Astrocyte (in vitro differentiated cells and primary cell): ENCODE measurements around the gene C19orf47. TPM values are rescaled to one million over a fixed set of nuclear protein-coding genes. Genes with fewer than 3 reads are reported as not detected.

Experiments
- DNase-seq: peaks from one replicate; pipeline ENCODE4 v3.0.0-alpha.2; 2010; ENCODE audit warnings: low read depth
- FAIRE-seq: peaks from 2 replicates; lab custom pipeline; 2011; peaks lifted over from hg19 to GRCh38; lab: Jason Lieb, UNC
- H2AFZ ChIP-seq: 2 replicates; pipeline ENCODE4 v1.6.0; 2012; ENCODE audit warnings: low read depth, low read length, inconsistent platforms
- H3K27ac ChIP-seq: 2 replicates; pipeline ENCODE4 v1.5.1; 2011; ENCODE audit warnings: low read depth, low read length, inconsistent platforms
- H3K27me3 ChIP-seq: 2 replicates; pipeline ENCODE4 v1.6.0; 2011; ENCODE audit warnings: low read length, inconsistent platforms; ENCODE audit not compliant: insufficient read depth
- H3K36me3 ChIP-seq: 2 replicates; pipeline ENCODE4 v1.5.1; 2011; ENCODE audit warnings: low read length, inconsistent platforms; ENCODE audit not compliant: insufficient read depth
- H3K4me1 ChIP-seq: 2 replicates; pipeline ENCODE4 v1.5.1; 2011; ENCODE audit warnings: low read length, inconsistent platforms; ENCODE audit not compliant: insufficient read depth
- H3K4me2 ChIP-seq: 2 replicates; pipeline ENCODE4 v1.6.0; 2012; ENCODE audit warnings: low read length, inconsistent platforms
- H3K4me3 ChIP-seq: 2 replicates; pipeline ENCODE4 v1.5.1; 2011; ENCODE audit warnings: low read depth, mild to moderate bottlenecking, low read length, inconsistent platforms; ENCODE audit not compliant: insufficient read depth
- H3K79me2 ChIP-seq: 2 replicates; pipeline ENCODE4 v1.6.0; 2012; ENCODE audit warnings: mild to moderate bottlenecking, low read length, inconsistent platforms; ENCODE audit not compliant: insufficient read depth
- H3K9ac ChIP-seq: 2 replicates; pipeline ENCODE4 v1.6.0; 2012; ENCODE audit warnings: mild to moderate bottlenecking, low read length, inconsistent platforms
- H3K9me3 ChIP-seq: 2 replicates; pipeline ENCODE4 v1.5.1; 2012; ENCODE audit warnings: low read depth, mild to moderate bottlenecking, low read length, inconsistent platforms; ENCODE audit not compliant: insufficient read depth
- H4K20me1 ChIP-seq: 2 replicates; pipeline ENCODE4 v1.6.0; 2012; ENCODE audit warnings: low read length, inconsistent platforms; ENCODE audit not compliant: insufficient read depth
- H3K27ac Mint-ChIP-seq: one replicate; pipeline ENCODE4 v1.8.0; 2021; ENCODE audit warnings: mild to moderate bottlenecking, mixed read lengths; ENCODE audit not compliant: unreplicated experiment
- H3K27me3 Mint-ChIP-seq: one replicate; pipeline ENCODE4 v1.8.0; 2021; ENCODE audit warnings: low read depth, mixed read lengths; ENCODE audit not compliant: unreplicated experiment
- H3K36me3 Mint-ChIP-seq: one replicate; pipeline ENCODE4 v1.8.0; 2021; ENCODE audit warnings: low read depth, mixed read lengths; ENCODE audit not compliant: unreplicated experiment
- H3K4me1 Mint-ChIP-seq: one replicate; pipeline ENCODE4 v1.8.0; 2021; ENCODE audit warnings: low read depth, mixed read lengths; ENCODE audit not compliant: unreplicated experiment
- H3K4me3 Mint-ChIP-seq: one replicate; pipeline ENCODE4 v1.8.0; 2021; ENCODE audit warnings: mild to moderate bottlenecking, moderate library complexity, mixed read lengths; ENCODE audit not compliant: unreplicated experiment
- H3K9me3 Mint-ChIP-seq: one replicate; pipeline ENCODE4 v1.8.0; 2021; ENCODE audit warnings: mild to moderate bottlenecking, mixed read lengths; ENCODE audit not compliant: unreplicated experiment
- EZH2 ChIP-seq: IDR thresholded peaks from 2 replicates; pipeline ENCODE4 v1.6.1; 2012; ENCODE audit warnings: mild to moderate bottlenecking, low read length, inconsistent platforms; ENCODE audit not compliant: insufficient read depth
- total RNA-seq: library from RNA; stranded (reverse); gene quantifications from 2 replicates; pipeline ENCODE4 v1.2.1, GENCODE V29; 2021
- TF ChIP-seq, protein P1 (sequence below): IDR thresholded peaks from 2 replicates; pipeline ENCODE4 v1.5.1; 2011; ENCODE audit warnings: low read depth, mild to moderate bottlenecking, inconsistent platforms, low read length, moderate library complexity; ENCODE audit not compliant: insufficient read depth

Gene C19orf47
- total RNA-seq, 1 donor from 2014 or later, result 20.6 TPM

- Mint-ChIP-seq H3K4me1 (no peaks in the 10 kb centered on the region), H3K27me3 (no peaks in the 10 kb centered on the region), H3K4me3 (no peak overlapping the region), H3K27ac (no peak overlapping the region), H3K36me3 (peaks cover 21% of the 10 kb centered on the region), H3K9me3 (no peaks in the 10 kb centered on the region)
- no peak overlapping the region for H3K27ac ChIP-seq
- H3K79me2 ChIP-seq, result peaks cover 5% of the 10 kb centered on the region
- TF ChIP-seq EZH2, result no peak
- TF ChIP-seq, protein P1, sequence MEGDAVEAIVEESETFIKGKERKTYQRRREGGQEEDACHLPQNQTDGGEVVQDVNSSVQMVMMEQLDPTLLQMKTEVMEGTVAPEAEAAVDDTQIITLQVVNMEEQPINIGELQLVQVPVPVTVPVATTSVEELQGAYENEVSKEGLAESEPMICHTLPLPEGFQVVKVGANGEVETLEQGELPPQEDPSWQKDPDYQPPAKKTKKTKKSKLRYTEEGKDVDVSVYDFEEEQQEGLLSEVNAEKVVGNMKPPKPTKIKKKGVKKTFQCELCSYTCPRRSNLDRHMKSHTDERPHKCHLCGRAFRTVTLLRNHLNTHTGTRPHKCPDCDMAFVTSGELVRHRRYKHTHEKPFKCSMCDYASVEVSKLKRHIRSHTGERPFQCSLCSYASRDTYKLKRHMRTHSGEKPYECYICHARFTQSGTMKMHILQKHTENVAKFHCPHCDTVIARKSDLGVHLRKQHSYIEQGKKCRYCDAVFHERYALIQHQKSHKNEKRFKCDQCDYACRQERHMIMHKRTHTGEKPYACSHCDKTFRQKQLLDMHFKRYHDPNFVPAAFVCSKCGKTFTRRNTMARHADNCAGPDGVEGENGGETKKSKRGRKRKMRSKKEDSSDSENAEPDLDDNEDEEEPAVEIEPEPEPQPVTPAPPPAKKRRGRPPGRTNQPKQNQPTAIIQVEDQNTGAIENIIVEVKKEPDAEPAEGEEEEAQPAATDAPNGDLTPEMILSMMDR, result no peak
- no peak for DNase-seq
- H4K20me1 ChIP-seq, result peaks cover 26% of the 10 kb centered on the region
- peaks cover 28% of the 10 kb centered on the region for H3K36me3 ChIP-seq
- no peak overlapping the region for H3K9ac ChIP-seq
- no peak for FAIRE-seq
- H3K4me3 ChIP-seq, result no peak overlapping the region
- H3K4me1 ChIP-seq, result peaks cover 7% of the 10 kb centered on the region
- no peaks in the 10 kb centered on the region for H3K27me3 ChIP-seq
- no peak overlapping the region for H2AFZ ChIP-seq
- no peaks in the 10 kb centered on the region for H3K9me3 ChIP-seq
- H3K4me2 ChIP-seq, result no peak overlapping the region
These were observed 15.5 kb downstream of the C19orf47 start for GRCh38 chr19:40332669-40333068.

- Histone ChIP-seq H3K9ac (no peak overlapping the region), H3K79me2 (peaks cover 2% of the 10 kb centered on the region), H3K27me3 (no peaks in the 10 kb centered on the region), H3K36me3 (peaks cover 33% of the 10 kb centered on the region), H3K4me3 (no peak overlapping the region), H2AFZ (no peak overlapping the region), H3K9me3 (no peaks in the 10 kb centered on the region), H3K27ac (no peak overlapping the region), H3K4me2 (no peak overlapping the region), H3K4me1 (no peaks in the 10 kb centered on the region), H4K20me1 (peaks cover 12% of the 10 kb centered on the region)
- TF ChIP-seq, protein P1, result no peak
- no peak for TF ChIP-seq EZH2
- no peak for DNase-seq
- Mint-ChIP-seq H3K4me1 (no peaks in the 10 kb centered on the region), H3K27ac (no peak overlapping the region), H3K27me3 (no peaks in the 10 kb centered on the region), H3K9me3 (no peaks in the 10 kb centered on the region), H3K4me3 (no peak overlapping the region), H3K36me3 (peaks cover 26% of the 10 kb centered on the region)
- no peak for FAIRE-seq
These were observed 17.1 kb downstream of the C19orf47 start for GRCh38 chr19:40331052-40331451.

GRCh38 chr19:40326201-40326600 is 22.0 kb downstream of the C19orf47 start:
- H3K9ac ChIP-seq, result no peak overlapping the region
- H3K9me3 ChIP-seq, result no peaks in the 10 kb centered on the region
- Mint-ChIP-seq H3K27ac (no peak overlapping the region), H3K4me1 (no peaks in the 10 kb centered on the region), H3K36me3 (peaks cover 39% of the 10 kb centered on the region), H3K27me3 (no peaks in the 10 kb centered on the region), H3K4me3 (no peak overlapping the region), H3K9me3 (no peaks in the 10 kb centered on the region)
- TF ChIP-seq EZH2, result no peak
- TF ChIP-seq, protein P1, result no peak
- H2AFZ ChIP-seq, result no peak overlapping the region
- DNase-seq (no peak), FAIRE-seq (no peak)
- no peak overlapping the region for H3K4me3 ChIP-seq
- H3K79me2 ChIP-seq, result no peaks in the 10 kb centered on the region
- H4K20me1 ChIP-seq, result no peaks in the 10 kb centered on the region
- H3K4me2 ChIP-seq, result no peak overlapping the region
- H3K4me1 ChIP-seq, result peaks cover 10% of the 10 kb centered on the region
- H3K27me3 ChIP-seq, result no peaks in the 10 kb centered on the region
- no peak overlapping the region for H3K27ac ChIP-seq
- peaks cover 27% of the 10 kb centered on the region for H3K36me3 ChIP-seq
